ENCODE measurements around the gene KLF16. TPM values are rescaled to one million over a fixed set of nuclear protein-coding genes. Genes with fewer than 3 reads are reported as not detected.

KLF16 gene
- total RNA-seq, 2 experiments from 2014 or later: 41.5 to 45.7 TPM

DNA sequence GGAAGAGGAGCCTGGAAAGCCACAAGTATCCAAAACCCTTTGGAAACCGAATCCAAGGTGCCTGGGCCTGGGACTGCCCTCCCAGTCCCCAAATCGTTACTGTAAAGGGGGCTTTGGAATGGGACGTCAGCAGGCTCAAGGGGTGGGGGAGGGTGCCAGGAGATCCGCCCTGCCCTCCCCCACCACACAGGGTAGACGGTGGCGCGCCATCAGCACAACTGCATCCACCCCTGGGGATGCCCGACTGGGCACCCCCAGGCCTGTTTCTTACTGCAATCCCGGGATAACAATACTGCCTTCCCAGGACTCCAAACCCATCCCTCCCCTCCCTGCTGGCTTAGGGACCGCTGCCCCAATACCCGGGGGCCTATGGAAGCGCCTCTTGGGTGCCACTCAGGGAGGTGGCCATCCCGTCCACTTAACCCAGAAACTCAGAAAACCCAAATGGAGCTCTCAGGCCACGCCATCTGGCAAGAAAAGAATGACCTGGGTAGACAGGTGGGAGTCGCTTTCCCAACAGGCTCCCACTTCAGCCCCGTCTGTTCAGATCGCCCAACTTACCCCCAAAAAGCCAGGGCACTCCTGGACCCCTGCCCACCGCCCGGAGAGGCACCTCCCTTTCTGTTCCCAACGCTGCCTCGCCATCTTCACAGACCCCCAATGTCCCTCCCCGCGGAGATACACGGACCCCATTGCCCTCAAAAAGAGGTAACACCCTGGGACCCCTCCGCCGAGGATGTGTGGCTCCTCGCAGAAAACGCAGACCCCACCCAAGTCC lies 2.4 kb downstream of the KLF16 start:
- CTCF ChIA-PET: interaction anchor here (1.2 kb wide), 1 partner anchor 12 kb away, joined by 4 read pairs; no protein-coding TSS in a partner anchor
- POLR2A ChIA-PET: no interaction called here

DNA sequence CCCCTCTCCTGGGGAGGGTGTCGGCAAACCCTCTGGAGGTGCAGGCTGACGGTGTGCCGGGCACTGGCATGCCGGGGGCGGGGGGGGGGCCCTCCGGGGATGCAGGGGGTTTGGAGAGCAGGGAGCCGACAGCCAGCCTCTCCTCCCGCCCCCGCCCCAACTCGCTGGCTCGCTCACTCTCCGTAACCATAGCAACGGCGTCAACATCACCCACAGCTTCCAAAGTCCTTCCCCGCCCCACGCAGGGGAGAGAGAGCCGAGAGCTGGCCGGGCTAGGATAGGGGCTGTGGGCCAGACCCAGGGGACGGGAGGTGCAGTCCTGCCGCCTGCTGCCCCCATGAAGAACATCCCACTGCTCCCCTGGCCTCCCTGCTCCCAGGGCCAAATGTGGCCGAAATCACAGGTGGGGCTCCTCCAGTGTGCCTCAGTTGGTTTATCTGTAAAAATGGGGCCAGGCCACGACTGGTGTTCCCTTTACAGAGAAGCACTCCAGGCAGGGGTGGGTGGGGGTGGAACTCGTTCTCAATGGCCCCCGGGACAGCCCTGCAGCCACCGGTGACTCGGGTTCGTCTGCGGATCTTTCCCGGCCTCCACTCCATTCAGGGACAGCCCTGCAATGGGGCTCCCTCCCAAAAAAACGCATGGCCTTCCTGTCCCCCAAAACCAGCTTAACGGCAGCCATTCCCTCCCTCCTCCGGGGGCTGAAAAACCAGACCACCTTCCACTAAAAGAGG lies 3.2 kb downstream of the KLF16 start:
- CTCF ChIA-PET: interaction anchor here (1.0 to 1.2 kb wide), 2 partner anchors 11 to 37 kb away, joined by 3 to 4 read pairs; no protein-coding TSS in a partner anchor
- POLR2A ChIA-PET: no interaction called here

DNA sequence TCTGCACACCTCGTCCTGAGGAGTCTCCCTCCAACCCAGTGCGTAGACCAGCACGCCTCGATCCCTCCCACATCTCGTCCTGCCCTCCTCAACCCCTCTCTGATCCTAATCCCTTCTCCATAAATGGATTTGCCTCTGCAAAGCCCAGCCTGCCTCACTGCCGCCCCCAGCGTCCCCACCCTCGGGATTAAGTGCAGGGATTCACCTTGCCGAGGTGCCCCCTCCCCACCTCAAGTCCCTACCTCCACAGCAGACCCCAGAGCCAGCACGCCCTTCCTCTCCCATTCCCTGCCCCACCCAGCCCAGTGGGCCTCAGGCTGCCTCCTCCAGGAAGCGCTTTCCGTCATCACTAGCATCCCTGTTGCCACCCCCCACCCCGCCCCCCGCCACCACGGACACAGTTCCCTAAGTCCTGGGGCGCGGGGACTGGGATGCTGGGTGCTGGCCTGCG lies 4.0 kb downstream of the KLF16 start:
- POLR2A ChIA-PET: no interaction called here

DNA sequence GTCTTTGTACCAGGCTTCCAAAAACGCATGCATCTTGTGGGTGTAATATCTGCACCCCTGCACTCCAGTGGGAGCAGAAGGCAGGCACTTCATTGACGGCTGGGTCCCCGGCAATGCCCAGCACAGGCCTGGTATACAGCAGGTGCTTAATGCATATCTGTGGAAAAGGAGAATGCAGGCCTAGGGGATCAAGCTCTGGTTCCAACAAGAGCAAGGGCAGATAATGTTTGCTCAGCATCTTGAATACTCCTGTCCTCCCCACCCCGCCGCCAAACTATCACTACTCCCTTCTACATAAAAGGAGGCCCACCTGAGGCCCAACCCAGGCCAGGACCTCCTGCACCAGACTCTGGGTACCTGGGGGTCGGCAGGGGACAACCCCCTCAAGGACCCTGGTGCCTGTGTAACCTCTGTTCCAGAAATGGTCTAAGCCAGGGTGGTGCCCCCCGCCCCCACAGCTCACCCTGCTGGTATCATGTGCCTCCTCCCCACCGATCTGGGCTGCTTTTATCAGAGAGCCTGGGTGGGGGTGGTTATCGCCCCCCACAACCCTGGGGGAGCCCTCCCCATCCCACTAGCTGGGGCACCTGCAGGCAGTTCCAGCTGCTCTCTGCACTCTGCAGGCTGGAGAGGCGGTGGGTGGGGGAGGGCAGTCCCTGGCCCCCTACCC lies 4.8 kb downstream of the KLF16 start:
- ChIA-PET CTCF (no interaction called here), POLR2A (interaction anchor here (1.8 kb wide), 1 partner anchor 18 kb away, joined by 7 read pairs; no protein-coding TSS in a partner anchor)

More for the DNA sequence above, 4.0 kb downstream of the KLF16 start:
- CTCF ChIA-PET: no interaction called here

DNA sequence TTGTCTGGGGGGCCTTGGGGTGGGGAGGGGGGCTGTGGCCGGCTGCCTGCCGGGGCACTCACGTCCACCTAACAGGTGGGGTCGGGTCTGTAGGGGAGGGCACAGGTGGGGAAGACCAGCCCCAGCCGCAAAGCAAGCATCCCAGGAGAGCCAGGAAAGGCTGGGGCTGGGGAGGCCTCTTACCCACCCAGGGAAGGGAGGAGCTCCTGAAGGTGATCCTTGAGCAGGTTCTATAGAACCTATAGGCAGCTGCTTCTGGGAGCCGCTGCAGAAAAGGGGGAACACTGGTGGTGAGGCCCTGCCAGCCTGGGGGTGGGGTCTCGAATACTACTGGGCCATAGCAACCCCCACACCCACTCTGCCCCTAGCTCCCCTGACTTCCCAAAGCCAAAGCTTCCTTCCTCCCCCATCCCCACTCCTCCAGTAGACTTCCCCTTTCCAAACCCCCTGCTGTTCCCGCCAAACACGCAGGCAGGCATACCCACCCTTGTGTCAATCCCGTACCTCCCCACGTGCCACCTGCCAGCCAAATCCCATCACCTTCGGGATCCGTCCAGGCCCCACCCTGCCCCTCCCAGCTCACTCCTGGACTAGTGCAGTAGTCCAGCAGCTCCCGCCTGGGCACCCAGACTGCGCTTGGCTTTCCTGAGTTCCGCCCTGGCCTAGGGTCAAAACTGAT lies 5.6 kb downstream of the KLF16 start:
- POLR2A ChIA-PET: interaction anchor here (0.6 to 1.8 kb wide), 5 partner anchors 9 to 27 kb away, joined by 3 to 7 read pairs (median 4); partner anchors contain the start of gene ABHD17A
- CTCF ChIA-PET: interaction anchor here (0.9 to 1.9 kb wide), 5 partner anchors 9 to 71 kb away, joined by 3 to 8 read pairs (median 4); no protein-coding TSS in a partner anchor

DNA sequence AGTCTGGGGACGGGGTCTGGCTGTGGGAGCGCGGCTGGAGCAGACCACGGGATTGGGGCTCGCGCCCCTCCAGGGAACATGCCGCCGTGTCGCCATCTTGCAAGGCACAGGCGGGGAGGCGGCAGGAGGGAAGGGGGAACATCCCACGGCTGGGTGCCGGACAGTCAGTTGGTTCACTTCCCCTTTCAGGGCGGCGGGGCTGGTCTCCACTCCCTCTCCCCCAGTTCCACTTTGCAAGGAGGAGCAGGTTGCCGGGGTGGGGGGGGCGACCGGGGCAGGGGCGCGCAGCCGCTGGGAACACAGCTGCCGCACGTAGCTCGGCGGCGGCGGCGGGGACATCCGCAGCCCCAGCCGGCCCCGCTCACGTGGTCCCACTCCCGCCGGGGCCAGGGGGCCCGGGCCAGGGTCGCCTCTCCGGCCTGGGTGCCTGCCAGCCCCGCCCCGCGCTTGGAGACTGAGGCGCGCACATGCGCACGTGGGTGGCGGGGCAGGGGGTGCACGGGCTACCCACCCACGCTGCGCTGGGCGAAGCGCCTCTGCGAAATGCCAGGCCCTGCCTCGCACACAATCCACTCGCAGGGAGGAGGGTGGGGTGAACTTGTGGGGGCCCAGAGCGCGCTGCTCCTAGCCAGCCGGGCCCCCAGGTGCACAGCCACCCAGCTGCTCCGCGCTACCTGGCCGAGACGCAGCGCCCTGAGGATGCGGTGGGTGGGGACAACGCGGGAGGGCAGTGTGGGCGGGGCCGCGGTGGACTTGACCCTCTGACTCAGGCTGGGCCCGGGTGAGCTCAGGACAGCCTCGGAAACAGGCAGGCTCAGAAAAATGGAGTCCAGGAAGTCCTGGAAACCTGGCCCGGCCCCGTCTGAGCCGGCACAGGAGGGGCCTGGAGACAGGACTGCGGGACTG lies 6.4 kb downstream of the KLF16 start:
- ChIA-PET CTCF (interaction anchor here (0.9 to 1.9 kb wide), 6 partner anchors 8 to 72 kb away, joined by 3 to 8 read pairs (median 4); no protein-coding TSS in a partner anchor), POLR2A (interaction anchor here (0.6 to 1.8 kb wide), 5 partner anchors 10 to 28 kb away, joined by 3 to 7 read pairs (median 4); partner anchors contain the start of gene ABHD17A)

DNA sequence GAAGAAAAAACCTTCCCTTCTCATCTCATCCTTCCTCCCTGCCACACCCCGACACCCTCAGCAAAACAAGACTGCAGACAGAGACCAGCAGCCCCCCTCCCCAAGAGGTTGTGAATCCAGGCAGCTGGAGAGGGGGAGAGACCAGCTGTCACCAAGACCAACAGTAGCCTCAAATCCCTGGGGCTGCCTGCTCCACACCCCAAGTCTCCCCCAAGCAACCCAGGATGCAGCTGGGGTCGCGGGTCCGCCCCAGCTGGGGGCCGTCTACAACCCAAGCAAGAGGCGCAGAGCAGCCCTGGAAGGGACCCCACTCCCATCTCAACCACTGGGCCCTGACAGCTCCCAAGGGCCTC lies 7.1 kb downstream of the KLF16 start:
- CTCF ChIA-PET: interaction anchor here (1.9 to 2.0 kb wide), 3 partner anchors 7 to 10 kb away, joined by 4 to 7 read pairs (median 5); no protein-coding TSS in a partner anchor
- POLR2A ChIA-PET: no interaction called here

DNA sequence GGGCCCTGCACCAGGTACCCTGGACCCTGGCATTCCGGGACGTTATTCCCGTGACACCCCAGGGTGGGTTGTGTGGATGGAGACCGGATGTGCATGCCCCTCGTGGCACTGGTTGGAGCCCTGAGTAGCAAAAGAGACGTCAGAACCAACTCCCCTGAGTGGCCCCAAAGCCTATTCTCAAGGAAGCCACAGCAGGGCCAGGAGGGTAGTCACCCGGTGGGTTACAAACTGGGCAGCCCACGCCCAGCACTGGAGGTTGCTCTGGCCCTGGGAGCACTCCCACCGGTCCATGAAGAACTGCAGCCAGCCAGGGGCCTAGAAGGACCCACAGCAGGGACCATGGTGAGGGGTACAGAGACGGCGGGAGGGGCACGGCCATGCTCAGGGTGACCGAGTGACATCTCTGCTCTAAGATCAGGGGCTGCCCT lies 7.5 kb downstream of the KLF16 start:
- POLR2A ChIA-PET: no interaction called here

DNA sequence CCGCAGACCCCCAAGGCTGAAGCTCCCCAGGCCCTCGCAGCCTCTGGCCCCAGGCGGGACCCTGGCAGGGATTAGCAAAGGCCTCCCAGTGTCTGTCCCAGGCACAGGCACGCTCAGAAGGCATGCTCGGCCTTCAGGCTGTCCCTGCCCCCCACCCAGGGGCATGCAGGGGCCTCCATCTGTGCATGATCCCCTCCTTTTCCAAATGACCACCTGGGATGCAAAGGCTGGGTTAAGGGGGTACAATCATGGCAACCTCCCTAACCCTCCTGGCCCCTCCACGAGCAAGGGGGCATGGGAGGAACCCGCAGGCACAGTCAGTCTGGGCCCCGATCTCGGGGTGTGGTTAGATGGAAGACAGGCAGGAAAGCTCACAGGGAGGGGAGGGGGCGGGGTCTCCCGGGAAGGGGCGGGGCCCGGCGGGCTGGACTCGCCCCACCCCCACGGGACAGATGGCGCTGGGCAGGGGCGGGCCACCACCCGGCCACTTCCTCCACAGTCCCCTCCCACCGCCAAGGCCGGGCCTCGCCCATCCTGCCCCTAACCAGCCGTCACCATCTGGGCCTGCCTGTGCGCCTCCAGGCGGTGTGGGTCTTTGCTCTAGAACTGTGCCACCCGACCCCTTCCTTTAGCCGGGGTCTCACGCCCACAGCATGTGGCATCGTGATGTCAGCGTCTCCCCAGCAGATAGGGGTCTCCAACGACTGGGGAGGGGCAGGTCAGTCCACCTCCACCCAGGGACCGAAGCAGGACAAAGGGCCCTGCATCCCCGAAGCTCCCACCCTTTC lies 8.1 kb downstream of the KLF16 start:
- POLR2A ChIA-PET: no interaction called here
- CTCF ChIA-PET: interaction anchor here (1.4 to 2.0 kb wide), 3 partner anchors 10 to 18 kb away, joined by 4 to 6 read pairs (median 5); no protein-coding TSS in a partner anchor

More for the DNA sequence above, 7.5 kb downstream of the KLF16 start:
- CTCF ChIA-PET: interaction anchor here (1.4 to 2.0 kb wide), 3 partner anchors 9 to 18 kb away, joined by 4 to 6 read pairs (median 5); no protein-coding TSS in a partner anchor

DNA sequence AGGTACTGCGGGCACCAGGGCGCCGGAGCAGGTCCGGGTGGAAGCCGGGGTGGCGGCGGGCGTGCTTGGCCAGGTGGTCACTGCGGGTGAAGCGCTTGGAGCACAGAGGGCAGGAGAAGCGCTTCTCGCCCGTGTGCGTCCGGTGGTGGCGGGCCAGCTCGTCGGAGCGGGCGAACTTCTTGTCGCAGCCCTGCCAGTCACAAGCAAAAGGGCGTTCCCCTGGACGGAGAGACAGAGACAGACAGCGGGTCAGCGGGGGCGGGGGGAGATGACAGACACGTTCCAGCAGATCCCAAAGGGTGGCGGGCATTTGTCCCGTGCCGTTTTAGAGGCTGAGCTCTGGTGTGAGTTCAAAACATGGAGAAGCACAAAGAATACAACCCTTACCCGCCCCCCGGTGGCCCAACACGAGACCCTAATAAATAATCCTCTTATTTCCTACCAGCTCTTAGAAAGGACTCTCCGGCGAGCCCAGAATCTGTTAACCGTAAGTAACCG lies 8.8 kb downstream of the KLF16 start:
- ChIA-PET POLR2A (no interaction called here), CTCF (interaction anchor here (1.4 to 2.0 kb wide), 3 partner anchors 10 to 17 kb away, joined by 4 to 6 read pairs (median 5); no protein-coding TSS in a partner anchor)

DNA sequence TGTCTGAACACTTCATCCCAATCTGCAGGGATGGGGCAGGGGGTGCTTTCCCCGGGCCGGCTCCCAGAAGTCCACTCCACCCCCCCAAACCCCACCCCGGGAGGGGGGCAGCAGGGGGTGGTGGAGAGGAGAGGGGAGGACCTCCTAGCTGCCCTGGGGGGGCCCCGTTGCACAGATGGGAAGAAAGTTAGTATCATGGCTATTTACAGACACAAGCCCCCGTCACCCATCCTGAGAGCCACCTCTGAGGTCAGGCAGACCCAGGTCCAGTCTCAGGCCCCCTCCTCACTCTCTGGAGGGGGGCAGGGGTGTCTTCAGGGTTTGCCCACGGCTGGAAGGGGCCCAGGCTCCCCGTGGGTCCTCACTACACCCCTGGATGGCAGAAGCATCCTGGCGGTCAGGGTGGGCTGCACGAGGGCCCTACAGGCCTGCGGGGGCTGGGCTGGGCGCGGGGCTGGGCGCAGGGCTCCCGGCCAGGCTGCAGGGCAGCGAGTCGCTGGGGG lies 9.3 kb downstream of the KLF16 start:
- CTCF ChIA-PET: interaction anchor here (0.6 to 2.7 kb wide), 5 partner anchors 10 to 198 kb away, joined by 3 to 12 read pairs (median 5); no protein-coding TSS in a partner anchor
- POLR2A ChIA-PET: interaction anchor here (0.5 kb wide), 1 partner anchor 43 kb away, joined by 5 read pairs; no protein-coding TSS in a partner anchor

DNA sequence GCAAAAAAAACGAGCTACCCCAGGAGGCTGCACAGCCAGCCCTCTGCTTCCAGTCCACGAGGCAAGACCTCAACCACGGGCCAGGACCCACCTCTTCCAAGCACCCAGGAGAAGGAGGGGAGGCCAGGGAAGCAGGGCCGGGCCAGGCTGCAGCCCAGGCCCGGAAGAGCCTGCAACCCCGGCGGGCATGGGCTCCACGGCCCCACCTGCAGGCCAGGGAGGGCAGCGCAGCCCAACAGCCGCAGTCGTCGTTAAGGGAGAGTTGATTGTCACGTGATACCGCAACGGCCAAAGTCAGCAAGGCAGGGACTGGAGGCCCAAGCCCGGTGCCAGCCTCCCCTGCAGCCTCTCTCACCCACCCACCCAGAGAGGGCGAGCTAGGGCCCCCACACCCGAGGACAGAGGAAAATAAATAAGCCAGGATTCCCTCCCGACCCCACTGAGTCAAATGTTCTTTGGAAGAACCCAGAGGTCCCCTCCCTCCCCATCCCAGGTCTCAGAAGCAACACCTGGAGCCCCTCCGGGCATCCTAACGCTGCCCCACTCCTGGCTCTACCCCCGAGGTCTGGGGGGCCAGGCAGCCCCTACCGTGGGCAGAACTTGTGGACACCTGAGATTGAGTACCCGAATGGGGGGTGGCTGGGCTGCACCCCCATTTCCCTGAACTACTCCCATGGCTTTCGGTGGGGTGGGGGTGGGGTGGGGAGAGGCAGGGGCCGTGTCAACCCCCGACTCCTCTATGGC lies 9.9 kb downstream of the KLF16 start:
- CTCF ChIA-PET: interaction anchor here (0.6 to 2.7 kb wide), 4 partner anchors 11 to 199 kb away, joined by 3 to 12 read pairs (median 4); no protein-coding TSS in a partner anchor

DNA sequence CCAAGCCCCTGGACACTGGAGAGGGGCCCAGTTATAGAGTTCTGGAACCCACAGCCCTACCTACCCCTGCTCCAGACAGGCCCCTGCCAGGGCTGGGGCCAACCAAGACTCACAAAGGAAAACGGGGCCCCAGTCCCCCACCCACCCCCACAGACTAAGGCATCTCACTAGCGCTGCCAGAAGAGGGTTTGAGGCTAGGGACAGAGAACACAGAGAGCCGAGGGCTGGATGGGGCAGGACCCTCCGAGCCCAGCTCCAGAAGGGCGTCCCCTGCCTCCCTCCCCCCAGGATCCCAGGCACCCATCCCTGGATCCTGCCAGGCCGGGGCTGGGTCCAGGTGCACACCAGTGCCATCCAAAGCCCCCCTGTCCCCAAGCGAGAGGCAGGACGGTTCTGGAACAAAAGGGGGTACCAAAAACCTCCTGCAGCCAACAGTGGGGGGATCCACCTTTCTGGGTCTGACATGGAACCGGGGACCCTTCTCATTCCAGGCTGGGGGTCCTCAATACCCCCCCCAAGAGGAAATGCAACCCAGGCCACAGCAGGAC lies 10.7 kb downstream of the KLF16 start:
- ChIA-PET POLR2A (no interaction called here), CTCF (interaction anchor here (1.4 to 2.7 kb wide), 4 partner anchors 15 to 200 kb away, joined by 3 to 12 read pairs (median 4); no protein-coding TSS in a partner anchor)

More for the DNA sequence above, 9.9 kb downstream of the KLF16 start:
- POLR2A ChIA-PET: interaction anchor here (0.5 kb wide), 1 partner anchor 44 kb away, joined by 5 read pairs; no protein-coding TSS in a partner anchor

DNA sequence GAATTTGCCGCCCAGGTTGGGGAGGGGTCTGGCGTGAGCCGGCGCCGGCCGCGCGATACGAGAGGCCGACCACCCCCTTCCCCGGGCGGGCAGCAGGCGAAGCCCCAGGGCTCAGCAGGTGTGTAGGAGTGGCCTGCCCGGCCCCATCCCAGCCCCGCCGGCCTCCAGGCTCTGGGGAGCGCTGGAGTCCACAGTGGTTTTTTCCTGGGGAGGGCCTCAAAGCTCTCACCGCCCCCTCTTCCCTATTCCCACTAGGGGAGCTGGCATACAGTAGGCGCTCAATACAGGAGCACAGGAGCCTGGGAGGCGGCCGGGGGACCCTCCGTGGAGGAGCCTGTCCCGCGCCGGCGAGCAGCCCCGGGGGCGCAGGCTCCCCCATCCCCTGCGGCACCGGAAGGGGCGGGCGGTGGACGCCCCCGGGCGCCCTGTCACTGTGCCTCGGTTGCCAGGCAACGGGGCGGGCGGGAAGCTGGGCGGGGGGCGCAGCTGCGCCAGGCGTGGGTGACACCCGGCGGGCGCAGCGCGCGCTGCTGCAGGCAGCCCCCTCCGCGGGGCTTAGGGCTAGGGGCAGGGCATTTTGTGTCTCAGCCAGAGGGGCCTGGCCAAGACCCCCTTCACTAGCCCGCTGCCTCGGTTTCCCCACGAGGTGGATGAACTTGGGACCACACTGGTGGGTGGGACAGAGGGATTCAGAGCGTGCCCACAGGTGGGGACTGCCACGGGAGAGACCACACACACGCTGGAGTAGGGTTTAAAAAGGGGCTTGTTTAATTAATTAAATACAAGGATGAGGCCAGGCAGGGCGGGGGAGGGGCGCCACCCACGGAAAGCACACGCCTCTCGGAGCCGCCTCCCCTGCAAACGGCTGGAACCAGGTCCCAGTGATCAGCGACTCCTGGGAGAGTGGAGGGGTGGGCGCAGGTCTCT lies 11.5 kb downstream of the KLF16 start:
- POLR2A ChIA-PET: no interaction called here
- CTCF ChIA-PET: interaction anchor here (0.6 to 2.7 kb wide), 4 partner anchors 14 to 45 kb away, joined by 3 to 12 read pairs (median 4); no protein-coding TSS in a partner anchor

All from activated CD8-positive, alpha-beta memory T cell treated with anti-CD3 and anti-CD28 coated beads for 36 hours (primary cell).